MV-4-11 (cell line): ENCODE data around the gene RNF113B.

Experiments
- DNase-seq: peaks from one replicate; lab custom pipeline; 2025; lab: John Stamatoyannopoulos, UW

Gene RNF113B

DNA sequence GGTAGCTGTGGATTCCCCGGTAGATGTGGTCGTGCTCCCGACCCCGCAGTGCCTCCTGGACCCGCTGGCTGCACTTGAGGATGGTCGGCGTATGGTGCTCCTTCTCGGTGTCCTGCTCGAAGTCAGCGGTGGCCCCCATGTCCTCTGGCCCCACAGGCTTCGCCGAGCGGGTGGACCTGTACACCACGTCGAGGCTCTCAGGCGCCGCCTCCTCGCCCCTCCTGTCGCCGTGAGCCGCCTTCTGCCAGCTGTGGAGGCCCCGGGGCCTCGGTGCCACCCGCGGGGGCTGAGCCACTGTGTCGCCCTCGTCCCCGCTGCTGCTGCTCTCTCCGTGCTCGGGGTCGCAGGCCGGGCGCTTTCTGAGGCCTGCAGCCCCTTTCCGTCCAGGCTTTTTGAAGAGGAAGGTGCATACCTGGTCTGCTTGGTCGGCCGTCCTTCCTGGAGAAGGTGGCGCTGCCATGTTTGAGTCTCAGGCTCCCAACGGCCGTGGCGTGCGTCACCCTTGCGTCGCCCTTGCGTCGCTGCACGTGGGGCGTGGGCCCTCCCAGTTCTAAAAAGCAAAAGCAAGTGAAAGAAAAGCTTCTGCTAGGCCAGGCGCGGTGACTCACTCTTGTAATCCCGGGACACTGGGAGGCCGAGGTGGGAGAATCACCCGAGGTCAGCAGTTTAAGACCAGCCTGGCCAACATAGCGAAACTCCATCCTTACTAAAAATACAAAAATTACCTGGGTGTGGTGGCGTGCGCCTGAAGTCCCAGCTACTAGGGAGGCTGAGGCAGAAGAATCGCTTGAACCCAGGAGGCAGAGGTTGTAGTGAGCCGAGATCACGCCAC is at the start of gene RNF113B:
Gene RNF113B (minus strand): TSS at position 493 of the 832 bp plus-strand sequence. CDS start 33 bp downstream, at position 460.
- no peak for DNase-seq

DNA sequence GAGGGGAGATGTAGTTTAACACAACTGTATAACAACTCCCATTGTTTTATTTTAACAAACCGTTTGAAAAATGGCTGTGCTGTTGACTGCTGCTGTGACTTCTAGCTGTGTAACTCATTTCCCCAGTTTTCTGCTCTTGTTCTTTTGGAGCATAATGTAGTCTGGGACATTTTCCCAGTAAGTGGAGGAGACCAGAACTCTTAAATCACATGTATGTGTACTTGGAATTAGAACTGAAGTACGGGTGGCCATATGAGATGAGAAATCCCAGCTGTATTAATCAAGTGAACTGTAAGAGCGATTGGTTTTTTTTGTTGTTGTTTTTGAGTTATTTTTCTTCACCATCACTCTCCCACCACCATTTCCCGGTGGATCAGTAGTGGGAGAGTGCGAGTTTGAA is 49.4 kb upstream of the RNF113B start:
- no peak for DNase-seq

DNA sequence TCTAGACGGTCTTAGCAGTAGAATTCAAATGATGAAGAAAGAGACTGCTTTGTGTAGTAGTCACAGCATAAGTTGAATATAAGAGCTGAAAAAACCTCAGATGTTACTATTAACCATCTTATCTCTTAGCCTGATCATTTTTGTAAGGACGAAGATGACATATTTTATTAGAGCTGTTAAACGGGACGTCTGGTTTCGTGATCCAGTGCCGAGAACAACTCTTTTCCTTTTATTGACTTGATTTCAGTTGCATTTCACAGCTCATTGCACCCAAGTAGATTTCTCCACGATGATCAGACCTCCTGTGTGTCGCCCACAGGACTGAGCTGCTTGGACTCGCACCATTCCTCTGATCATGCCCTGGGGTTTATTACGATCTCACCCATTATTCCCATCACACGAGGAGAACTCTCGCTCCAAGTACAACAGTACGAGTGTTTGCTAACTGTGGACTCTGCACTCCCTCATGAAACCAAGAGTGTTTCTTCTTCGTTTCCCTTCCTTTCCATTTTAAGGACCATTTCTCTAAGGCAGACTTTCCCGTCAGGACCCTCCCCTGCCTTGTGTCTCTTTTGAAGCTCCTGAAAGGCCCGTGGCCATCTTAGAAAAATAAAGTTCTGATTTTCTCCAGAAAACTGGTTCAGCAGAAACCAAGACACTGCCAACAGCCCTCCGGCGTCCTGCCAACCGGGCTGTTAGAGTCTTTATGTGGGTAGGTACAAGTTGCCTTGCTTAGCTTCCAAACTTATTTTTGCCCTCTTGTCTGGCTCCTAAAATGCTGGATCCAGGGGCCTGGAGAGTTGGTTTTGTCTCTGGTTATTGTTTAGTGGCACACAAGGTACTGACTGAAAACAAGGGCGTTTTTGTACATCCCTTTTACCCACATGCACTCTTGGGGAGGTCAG is 48.2 kb upstream of the RNF113B start:
- DNase-seq = no peak

DNA sequence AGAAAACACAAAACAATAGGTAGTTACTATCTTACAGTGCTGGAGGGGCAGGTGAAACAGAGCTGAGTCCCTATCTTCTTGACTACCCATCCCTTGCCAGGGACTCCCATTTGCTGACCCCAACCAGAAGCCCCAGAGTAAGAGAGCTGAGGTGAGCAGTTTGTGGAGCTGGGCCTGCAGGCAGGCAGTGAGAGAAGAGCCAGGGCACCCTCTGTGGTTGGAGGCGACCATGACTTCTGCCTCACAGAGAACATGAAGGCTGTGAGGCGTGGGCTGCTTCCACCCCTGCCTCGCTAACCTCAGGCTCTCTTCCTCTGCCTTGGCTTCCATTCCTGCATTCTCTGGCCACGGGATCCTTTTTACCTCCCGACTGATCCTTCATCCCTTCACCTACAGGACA is 47.5 kb upstream of the RNF113B start:
- no peak for DNase-seq

DNA sequence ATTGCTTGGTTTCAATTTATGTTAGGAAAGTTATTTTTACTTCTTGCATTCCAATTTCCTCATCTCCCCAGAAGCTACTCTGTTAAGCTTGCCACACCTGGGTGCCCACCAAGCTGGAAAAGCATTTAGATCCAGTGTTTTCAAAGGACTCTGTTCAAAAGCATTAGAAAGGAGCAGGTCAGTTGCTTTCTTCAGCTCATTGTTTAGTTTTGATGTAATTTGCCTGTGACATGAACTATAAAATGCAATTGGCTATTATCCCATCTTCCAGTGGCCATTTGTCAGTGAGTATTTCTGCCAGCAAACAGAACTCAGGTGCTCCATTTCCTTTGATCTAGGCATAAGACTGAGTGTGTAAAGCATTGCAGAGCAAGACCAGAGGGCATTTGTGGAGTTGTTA is 46.7 kb upstream of the RNF113B start:
- DNase-seq = no peak

DNA sequence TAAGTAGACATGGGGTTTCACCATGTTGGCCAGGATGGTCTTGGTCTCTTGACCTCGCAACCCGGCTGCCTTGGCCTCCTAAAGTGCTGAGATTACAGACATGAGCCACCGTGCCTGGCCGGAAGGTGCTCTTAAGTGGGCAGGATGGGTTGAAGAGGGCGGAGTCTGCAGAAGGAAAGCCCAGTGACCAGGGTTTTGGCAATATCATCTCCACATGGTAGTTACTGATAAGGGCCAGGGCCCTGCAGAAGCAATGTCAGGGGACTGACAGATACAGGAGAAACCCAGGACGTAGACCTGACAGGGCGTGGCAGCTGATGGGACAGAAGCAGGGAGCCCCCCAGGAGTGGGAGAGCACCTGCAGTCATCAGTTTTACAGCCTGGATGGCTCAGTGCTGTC is 45.7 kb upstream of the RNF113B start:
- no peak for DNase-seq

DNA sequence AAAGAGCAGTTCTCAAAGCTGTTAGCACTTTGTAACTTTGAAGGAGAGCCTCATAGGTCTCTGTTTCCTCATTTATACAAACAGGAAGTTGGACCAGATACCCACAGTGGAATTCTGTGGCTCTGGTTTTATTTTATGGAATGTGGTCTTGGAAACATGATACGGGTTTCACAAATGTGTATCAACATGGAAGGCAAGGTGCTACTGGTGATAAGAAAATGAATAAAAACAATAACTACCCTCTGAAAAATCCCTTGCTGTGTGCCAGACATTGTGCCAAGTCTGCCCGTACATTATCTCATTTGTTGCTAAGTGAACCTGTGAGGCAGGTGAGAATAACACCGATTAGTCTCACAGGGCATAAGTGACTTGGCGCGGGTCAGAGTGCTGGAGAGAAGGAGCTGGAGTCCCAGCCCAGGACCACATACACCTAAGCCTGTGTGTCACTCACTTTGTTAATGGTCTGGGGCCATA is 45.0 kb upstream of the RNF113B start:
- DNase-seq = no peak

DNA sequence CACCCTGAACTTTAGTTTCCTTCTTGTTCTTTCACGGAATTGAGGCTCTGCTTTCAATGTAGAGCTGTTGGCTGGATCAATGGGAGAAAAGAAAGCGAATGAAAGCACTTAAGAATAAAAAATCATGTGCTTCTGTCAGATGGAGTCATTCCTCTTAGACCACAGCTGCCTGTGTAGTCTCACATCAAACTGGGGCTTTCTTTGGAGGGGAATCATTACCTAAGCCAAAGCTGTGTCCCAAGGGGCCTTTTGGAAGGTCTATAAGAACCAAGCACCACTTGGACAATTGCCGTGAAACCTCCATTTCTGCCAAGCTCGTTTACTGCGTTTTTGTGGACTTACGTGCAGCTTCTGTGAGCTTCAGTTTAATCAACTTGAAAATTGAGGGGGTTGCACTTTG is 44.2 kb upstream of the RNF113B start:
- no peak for DNase-seq

DNA sequence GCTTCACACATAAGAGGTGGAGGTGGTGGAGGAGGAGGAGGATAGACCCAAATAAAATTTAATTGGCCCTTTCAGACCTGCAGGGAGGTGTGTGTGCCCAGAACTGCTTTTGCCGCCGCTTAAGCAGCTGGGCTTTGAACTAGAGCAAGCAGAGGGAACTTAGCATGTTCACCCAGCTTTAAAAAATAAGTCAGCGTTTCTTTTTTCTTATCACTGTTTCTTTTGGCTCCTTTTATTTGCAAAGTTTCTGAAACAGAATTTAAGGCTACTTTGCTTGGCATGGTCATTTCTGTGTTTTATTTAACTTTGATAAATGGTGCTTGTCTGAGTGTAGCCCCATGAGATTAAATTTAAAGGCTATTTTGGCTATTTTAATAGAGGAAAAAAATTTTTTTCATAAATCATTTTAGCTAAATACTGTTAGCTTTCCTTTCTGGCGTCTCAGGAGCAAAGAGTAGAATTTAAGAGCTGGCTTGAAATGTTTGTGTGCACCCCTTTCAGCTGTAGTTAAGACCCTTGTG is 43.3 kb upstream of the RNF113B start:
- no peak for DNase-seq

DNA sequence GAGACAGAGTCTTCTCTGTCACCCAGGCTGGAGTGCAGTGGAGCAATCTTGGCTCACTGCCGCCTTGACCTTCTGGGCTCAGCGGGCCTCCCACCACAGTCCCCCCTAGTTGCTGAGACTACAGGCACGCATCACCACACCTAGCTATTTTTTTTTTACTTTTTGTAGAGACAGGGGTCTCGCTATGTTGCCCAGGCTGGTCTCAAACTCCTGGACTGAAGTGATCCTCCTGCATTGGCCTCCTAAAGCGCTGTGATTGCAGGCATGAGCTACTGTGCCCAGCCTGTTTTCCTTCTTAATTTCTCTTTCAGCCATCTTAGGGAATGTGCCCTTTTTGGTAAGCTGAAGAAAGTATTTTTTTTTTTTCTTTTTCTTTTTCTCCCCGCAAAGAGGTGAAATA is 42.6 kb upstream of the RNF113B start:
- no peak for DNase-seq

DNA sequence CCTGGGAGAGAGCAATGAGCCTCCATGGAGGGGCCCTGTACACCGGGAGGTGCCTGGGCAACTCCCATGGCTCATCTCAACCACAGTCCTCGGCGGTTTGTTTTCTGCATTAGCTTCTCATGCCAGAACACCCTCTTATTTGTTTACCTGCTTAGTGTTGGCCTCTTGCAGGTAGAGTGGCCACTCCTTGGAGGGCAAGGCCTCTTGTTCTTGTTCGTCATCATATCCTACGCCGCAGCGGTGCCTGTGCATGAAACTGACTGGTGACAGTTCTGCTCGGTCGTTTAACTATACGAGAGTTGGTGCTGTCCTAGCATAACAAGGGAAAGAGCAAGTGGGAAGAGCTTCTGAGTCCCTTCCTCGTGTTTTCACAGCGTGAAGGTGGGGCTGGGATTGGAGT is 40.5 kb upstream of the RNF113B start:
- no peak for DNase-seq

DNA sequence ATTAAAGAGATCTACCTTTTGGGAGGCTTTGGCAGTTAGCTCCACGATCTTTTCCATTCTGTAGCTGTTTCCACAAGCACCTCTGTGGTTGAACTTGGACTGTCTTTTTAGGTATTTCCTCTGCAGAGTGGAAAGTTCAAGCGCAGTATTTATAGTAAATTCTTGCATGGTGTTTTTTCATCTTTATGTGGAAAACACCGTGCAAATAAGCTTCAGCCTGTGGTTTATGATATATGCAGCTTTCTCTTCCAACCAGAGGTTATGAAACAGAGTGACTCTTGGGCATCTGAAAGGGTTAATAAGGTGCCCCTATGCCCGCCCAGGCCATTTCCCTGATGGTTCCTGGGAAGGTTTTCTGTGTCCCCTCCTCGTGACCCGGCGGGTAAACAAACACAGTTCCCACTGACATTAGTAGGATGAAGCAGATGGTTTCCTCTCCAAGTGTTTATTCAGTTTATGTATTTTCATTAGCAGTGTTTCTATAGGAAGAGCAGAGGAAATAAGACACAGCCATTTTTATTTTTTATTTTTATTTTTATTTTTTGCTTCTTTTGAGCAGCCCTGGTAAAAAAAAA is 39.7 kb upstream of the RNF113B start:
- no peak for DNase-seq

DNA sequence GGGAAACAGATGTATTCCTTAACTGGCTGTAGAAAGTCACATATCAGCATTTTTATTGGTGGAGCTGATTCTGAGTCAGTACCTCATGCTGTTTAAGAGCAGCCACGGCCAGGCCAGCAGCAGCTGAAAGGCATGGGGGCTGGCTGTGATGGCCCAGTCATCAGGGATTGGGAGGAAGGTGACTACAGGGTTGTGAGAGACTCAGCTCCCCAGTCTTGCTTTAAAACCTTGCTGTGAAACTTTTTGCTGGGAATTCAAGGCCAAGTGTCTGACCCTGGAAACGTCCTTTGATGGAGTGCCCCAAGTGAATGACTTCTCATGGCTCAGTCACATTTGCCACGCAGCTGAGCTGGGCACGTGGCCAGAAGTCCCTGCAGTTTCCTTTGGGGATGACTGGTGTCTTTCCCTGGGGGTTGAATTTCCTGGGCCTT is 39.1 kb upstream of the RNF113B start:
- no peak for DNase-seq

DNA sequence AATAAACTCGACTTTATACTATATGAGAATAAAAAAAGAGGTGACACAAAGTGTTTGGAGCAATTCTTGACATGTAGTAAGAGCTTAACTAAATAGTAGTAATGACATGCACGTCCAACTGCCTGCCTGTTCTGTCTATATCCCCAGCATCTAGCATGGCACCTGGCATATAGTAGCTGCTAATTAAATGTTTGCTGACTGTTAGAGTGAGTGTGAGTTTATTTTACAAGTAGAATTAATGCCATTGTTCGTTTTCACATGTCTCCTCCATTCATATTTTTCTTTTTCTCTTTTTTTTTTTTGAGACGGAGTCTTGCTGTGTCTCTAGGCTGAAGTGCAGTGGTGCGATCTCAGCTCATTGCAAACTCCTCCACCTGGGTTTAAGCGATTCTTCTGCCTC is 38.4 kb upstream of the RNF113B start:
- DNase-seq = no peak

DNA sequence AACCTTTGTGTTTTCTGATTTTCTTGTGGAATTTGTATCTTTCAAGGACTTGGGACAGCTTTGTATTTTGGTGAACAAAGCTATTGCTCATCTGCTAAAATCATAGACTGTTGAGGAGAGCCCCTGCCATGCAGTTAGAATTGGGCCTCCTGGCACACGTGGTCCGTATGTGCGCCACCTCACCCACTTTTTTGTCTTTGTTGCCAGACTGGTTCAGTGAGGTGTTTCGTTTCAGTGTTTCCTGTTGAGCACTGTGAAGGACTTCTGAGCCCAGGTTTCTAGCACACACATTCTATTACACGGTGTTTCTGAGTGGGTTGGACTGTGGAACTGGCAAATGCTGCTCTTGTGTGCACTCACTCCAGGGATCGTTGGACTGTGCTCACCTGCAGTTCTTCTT is 37.6 kb upstream of the RNF113B start:
- no peak for DNase-seq

DNA sequence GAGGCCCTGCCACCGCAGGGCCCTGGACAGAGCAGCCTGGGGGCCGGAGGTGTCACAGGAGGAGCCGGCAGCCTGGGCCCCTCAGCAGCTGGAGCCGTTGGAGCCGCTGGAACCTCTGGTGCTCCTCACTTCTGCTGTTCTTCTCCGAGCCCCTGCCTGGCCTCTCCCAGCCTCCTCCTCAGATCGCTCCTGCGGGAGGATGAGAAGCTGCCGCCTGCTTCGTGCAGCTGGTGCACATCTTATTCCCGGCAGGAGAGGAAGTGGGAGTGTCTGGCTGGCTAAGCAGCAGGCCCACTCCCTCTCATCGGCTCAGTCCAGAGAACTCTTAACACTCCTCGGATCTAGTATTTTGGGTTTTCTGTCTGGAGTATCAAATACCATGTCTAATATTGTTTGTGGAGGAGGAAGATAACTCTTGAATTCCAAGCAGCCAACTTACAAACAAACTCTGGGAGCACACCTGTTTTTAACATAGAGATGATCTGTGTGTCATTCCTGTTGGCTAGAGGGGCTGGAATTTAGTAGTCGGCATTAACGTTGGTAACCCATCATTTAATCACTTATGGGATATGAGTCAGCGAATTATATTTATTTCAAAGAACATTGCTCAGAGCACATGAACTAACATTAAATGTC is 37.1 kb upstream of the RNF113B start:
- no peak for DNase-seq

DNA sequence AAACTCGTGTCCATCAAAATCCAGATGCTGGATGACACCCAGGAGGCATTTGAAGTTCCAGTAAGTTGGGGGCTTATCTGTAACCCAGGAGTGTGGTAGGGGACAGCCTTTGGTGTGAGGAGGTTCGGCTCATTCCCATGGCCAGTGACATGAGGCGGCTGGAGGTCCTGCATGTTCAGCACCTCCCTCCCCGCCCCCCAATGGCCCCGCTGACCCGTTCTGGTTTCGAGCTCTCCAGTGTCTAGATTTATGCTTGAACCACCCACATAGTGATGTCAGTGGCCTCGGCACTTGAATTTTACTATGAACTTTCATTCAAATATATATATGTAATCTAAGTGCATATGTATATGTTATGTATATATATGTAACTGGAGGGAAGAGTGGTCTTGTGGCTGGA is 36.3 kb upstream of the RNF113B start:
- no peak for DNase-seq

DNA sequence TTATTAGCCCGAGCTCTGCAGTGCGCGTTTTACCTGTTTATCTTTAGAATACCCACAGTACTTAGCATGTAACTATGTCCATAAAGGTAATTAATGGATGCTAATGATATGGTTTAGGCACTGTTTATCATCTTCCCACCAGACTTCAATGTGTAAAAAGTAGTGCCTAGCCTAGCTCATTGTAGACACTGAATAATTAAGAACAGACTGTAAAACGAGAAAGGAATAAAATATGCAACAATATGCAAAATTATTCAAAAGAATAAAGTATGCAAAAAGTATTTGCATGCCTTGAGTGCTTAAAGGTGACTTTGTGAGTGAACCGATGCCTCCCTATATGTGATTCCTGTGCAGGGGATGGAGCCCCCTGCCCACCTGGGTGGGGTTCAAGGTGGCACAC is 35.7 kb upstream of the RNF113B start:
- no peak for DNase-seq

DNA sequence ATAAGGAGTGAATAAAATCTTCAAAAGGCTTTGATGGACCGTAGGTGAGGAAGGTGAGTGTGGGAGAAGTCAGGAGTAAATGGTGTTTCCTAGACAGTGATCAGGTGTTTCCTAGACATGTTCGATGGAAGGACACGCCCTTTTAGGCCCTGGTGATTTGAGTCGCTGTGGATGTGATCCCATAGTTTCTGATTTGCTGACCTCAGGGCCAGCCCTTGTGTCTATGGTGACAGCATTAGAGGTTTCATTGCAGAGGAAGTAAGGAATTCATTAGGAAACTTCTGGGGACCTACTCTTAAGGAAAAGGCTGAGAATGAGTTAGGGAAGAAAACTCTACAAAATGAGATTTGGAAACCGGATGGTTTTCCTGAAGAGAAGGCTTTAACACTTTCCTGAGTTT is 31.5 kb upstream of the RNF113B start:
- no peak for DNase-seq

DNA sequence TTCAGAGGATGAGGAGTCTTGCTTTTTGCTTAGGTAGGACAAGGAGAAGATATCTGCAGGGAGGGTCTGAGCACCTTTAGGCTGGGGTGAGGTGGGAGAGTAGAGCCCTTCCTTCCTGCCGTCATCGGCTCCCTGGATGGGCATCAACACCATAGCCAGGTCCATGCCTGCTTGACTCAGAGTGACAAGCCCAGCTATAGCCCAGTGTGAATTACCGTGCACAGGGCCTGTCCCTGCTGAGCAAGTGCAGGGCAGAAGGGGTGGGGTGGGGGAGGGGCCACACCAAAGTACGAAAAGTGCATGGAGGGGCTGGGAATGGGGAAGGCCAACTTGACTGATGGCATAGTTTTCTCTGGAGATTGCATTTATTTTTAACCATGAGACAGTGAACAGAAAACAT is 30.3 kb upstream of the RNF113B start:
- no peak for DNase-seq

DNA sequence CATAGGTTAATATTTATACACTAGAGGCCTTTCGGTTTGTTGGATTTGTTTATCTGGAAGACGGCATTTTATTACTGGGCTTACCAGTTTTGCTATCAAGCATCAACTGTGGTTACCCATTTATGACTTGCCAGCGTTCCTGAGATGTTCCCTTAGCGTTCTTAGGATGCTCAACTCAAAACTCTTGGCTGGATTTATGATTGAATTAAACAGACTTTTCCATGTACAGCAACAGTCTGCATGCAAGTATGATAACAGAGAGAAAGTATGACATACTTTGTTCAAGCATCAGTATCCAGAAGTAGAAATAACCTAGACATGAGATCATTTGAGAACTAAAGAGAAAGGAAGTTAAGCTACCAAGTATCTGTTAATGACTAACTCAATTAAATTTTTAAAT is 29.9 kb upstream of the RNF113B start:
- no peak for DNase-seq

DNA sequence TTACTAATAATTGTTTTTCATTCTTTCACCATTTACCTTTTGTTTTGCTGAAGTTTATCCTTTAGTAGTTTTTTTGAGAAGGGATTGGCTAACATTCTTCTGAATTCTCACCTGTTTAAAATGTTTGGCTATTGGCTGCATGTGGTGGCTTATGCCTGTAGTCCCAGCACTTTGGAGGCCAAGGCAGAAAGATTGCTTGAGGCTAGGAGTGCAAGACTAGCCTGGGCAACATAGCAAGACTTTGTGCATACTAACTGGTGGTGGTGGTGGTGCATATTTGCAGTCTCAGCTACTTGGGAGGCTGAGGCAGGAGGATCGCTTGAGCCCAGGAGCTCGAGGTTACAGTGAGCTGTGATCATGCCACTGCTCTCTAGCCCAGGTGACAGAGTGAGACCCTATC is 27.5 kb upstream of the RNF113B start:
- no peak for DNase-seq
